Glutamatergic neuron (in vitro differentiated cells): ENCODE data around the gene DMRT2. TPM values are rescaled to one million over a fixed set of nuclear protein-coding genes. Genes with fewer than 3 reads are reported as not detected.

Source experiments
- DNase-seq: peaks from one replicate; pipeline ENCODE4 v3.0.0; 2022
- H3K27ac Mint-ChIP-seq: one replicate; pipeline ENCODE4 v1.8.0; 2020; ENCODE audit warnings: mild to moderate bottlenecking, mixed read lengths, inconsistent platforms; ENCODE audit not compliant: unreplicated experiment
- H3K27me3 Mint-ChIP-seq: one replicate; pipeline ENCODE4 v1.8.0; 2020; ENCODE audit warnings: mild to moderate bottlenecking, moderate library complexity, mixed read lengths, inconsistent platforms; ENCODE audit not compliant: unreplicated experiment
- H3K36me3 Mint-ChIP-seq: one replicate; pipeline ENCODE4 v1.8.0; 2020; ENCODE audit warnings: mild to moderate bottlenecking, mixed read lengths, inconsistent platforms; ENCODE audit not compliant: unreplicated experiment
- H3K4me1 Mint-ChIP-seq: one replicate; pipeline ENCODE4 v1.8.0; 2020; ENCODE audit warnings: mild to moderate bottlenecking, low read depth, mixed read lengths, inconsistent platforms; ENCODE audit not compliant: unreplicated experiment
- H3K4me3 Mint-ChIP-seq: one replicate; pipeline ENCODE4 v1.8.0; 2020; ENCODE audit warnings: mild to moderate bottlenecking, mixed read lengths, inconsistent platforms; ENCODE audit not compliant: unreplicated experiment
- H3K9me3 Mint-ChIP-seq: one replicate; pipeline ENCODE4 v1.8.0; 2020; ENCODE audit warnings: mild to moderate bottlenecking, moderate library complexity, mixed read lengths, inconsistent platforms; ENCODE audit not compliant: unreplicated experiment
- CTCF ChIP-seq: fragments of 200-600 bp; sonication (generic); IDR thresholded peaks from one replicate; pipeline ENCODE4 v1.5.0; 2021; ENCODE audit not compliant: partially characterized antibody, unreplicated experiment
- total RNA-seq: library from RNA; stranded (reverse); fragmentation: NEBNext Ultra II Directional; extraction: Animal tissue kit (Norgen Biotek cat#: 25700); gene quantifications from one replicate; pipeline ENCODE4 v1.2.1, GENCODE V29; 2021; ENCODE audit not compliant: unreplicated experiment

Gene DMRT2
- total RNA-seq, 1 donor from 2014 or later = 0.56 TPM

- Mint-ChIP-seq H3K4me3 (peak overlapping the region; percentile 85), H3K9me3 (peaks cover 16% of the 10 kb centered on the region), H3K36me3 (no peaks in the 10 kb centered on the region), H3K4me1 (peaks cover 17% of the 10 kb centered on the region), H3K27me3 (peaks cover 48% of the 10 kb centered on the region), H3K27ac (no peak overlapping the region)
- no peak for DNase-seq
- TF ChIP-seq CTCF = no peak
These were observed 1.0 kb downstream of the DMRT2 start for GRCh38 chr9:1051210-1051583.

- Mint-ChIP-seq H3K36me3 (no peaks in the 10 kb centered on the region), H3K4me3 (peak overlapping the region; percentile 89), H3K4me1 (peaks cover 17% of the 10 kb centered on the region), H3K9me3 (peaks cover 16% of the 10 kb centered on the region), H3K27me3 (peaks cover 49% of the 10 kb centered on the region), H3K27ac (no peak overlapping the region)
- peak; percentile 72 for DNase-seq
- no peak for TF ChIP-seq CTCF
These were observed 1.6 kb downstream of the DMRT2 start for GRCh38 chr9:1051584-1052275.

DNA sequence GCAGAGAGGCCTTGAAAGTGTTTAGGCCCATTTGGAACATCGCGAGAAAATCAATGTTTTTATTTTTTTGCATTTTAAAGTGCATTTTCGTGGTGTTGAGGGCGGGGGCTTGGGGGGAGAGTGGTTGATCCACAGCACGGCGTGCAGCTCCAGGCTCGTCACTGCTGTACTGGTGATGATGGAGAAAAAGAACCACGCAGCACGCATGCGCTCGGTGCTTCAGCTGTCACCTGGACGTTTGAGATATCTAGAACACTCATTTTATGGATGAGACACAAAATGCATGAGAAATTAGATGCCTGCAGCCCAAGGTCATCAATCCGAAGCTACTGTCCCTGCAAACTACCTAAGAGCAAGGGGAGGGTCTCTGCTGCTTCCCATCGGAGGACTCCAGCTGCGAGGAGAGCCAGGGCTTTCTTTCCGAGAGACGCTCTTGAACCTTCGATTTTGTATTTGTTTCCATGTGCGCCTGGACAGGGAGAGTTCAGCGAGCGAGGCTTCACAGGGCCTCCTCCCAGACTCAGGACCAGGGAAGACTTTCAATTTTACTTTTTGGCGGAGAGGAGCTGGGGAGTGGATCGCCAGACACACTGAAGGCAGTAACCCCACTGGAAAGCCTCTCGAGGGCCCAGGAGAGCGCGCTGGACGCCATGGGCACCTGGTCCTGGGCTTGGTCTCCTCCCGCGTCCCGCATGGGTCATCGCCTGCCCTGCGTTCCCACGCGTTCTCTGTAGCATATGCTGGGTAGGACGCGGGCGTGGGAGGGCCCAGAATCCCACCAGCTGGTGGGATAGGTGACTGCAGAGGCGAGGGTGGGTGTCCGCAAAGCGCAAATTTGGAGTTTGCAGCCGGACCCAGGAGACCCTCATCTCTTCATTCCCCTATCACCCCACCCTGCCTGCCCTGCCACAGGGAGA is 2.5 kb downstream of the DMRT2 start:
- Mint-ChIP-seq H3K9me3 (peaks cover 16% of the 10 kb centered on the region), H3K36me3 (no peaks in the 10 kb centered on the region), H3K27ac (peak overlapping the region; percentile 22), H3K4me3 (peak overlapping the region; percentile 89), H3K4me1 (peaks cover 17% of the 10 kb centered on the region), H3K27me3 (peaks cover 44% of the 10 kb centered on the region)
- DNase-seq = peak; percentile 49
- TF ChIP-seq CTCF = no peak

GRCh38 chr9:1053282-1053621 is 3.1 kb downstream of the DMRT2 start:
- Mint-ChIP-seq H3K9me3 (peaks cover 16% of the 10 kb centered on the region), H3K4me1 (peaks cover 16% of the 10 kb centered on the region), H3K27ac (no peak overlapping the region), H3K4me3 (peak overlapping the region; percentile 25), H3K36me3 (no peaks in the 10 kb centered on the region), H3K27me3 (peaks cover 40% of the 10 kb centered on the region)
- no peak for DNase-seq
- no peak for TF ChIP-seq CTCF

- H3K9me3 Mint-ChIP-seq = peaks cover 16% of the 10 kb centered on the region
- no peak for DNase-seq
- no peak overlapping the region for H3K4me3 Mint-ChIP-seq
- peaks cover 34% of the 10 kb centered on the region for H3K27me3 Mint-ChIP-seq
- H3K4me1 Mint-ChIP-seq = peaks cover 14% of the 10 kb centered on the region
- TF ChIP-seq CTCF = no peak
- no peak overlapping the region for H3K27ac Mint-ChIP-seq
- no peaks in the 10 kb centered on the region for H3K36me3 Mint-ChIP-seq
These were observed 3.8 kb downstream of the DMRT2 start for GRCh38 chr9:1053986-1054425.
